Measurements from ENCODE around the gene GREB1.

The GREB1 gene

GRCh38 chr2:11687736-11688135 lies 153.9 kb downstream of the GREB1 start:
- DNase-seq = no peak

GRCh38 chr2:11688222-11689069 lies 154.6 kb downstream of the GREB1 start:
- peak; percentile 69 for DNase-seq

GRCh38 chr2:11691076-11691660 lies 157.3 kb downstream of the GREB1 start:
- no peak for DNase-seq

Data from amniotic stem cell (primary cell).